PC-9 (cell line): ENCODE data around the gene REEP5. TPM values are rescaled to one million over a fixed set of nuclear protein-coding genes. Genes with fewer than 3 reads are reported as not detected.
"Not testable (repeated sequence)": the region's sequence is repeated elsewhere in the genome, so short reads cannot be mapped to it uniquely, and the experiment has no call there.

ENCODE experiments used
- BruUV-seq: library from RNA; stranded (reverse); fragments of 400-500 nt; replicated peaks from 2 replicates; lab custom pipeline; 2021; lab: Mats Ljungman, UMichigan
- CTCF ChIA-PET: fragments of 300-600 bp; sonication (Branson Sonifier 250); formaldehyde crosslinking; loops from one replicate; lab custom pipeline; 2022; ENCODE audit warnings: antibody characterized with exemption; lab: Charles Lee
- POLR2A ChIA-PET: fragments of 300-600 bp; sonication (Branson Sonifier 250); formaldehyde crosslinking; loops from one replicate; lab custom pipeline; 2022; ENCODE audit warnings: antibody characterized with exemption; ENCODE audit not compliant: unreplicated experiment; lab: Charles Lee
- DNase-seq, 2 experiments: peaks; one replicate each; pipeline versions ENCODE4 v3.0.0 to v3.0.0-alpha.2; 2015 to 2022; ENCODE audit warnings: mixed read lengths in 1 of 2
- H2AFZ ChIP-seq: fragments of 200-600 bp; sonication (generic); 2 replicates; pipeline ENCODE4 v1.8.1; 2017; ENCODE audit warnings: antibody characterized with exemption
- H3F3A ChIP-seq: fragments of 200-600 bp; sonication (generic); 2 replicates; pipeline ENCODE4 v1.8.1; 2017; ENCODE audit warnings: antibody characterized with exemption, mild to moderate bottlenecking, low read depth; ENCODE audit not compliant: insufficient read depth
- H3K27ac ChIP-seq: fragments of 200-600 bp; sonication (generic); 2 replicates; pipeline ENCODE4 v1.6.1; 2016; ENCODE audit warnings: mixed run types
- H3K27me3 ChIP-seq: fragments of 200-600 bp; sonication (generic); 2 replicates; pipeline ENCODE4 v1.6.1; 2016; ENCODE audit warnings: low read depth, mixed run types; ENCODE audit not compliant: insufficient read depth
- H3K36me3 ChIP-seq: fragments of 200-600 bp; sonication (generic); 2 replicates; pipeline ENCODE4 v1.6.1; 2016; ENCODE audit warnings: low read depth, mixed run types
- H3K4me1 ChIP-seq: fragments of 200-600 bp; sonication (generic); replicated peaks from 2 replicates; pipeline ENCODE4 v1.6.1; 2016; ENCODE audit warnings: mixed run types; ENCODE audit not compliant: insufficient read depth
- H3K4me2 ChIP-seq: fragments of 200-600 bp; sonication (generic); 2 replicates; pipeline ENCODE4 v1.6.1; 2017; ENCODE audit warnings: mixed run types
- H3K4me3 ChIP-seq: fragments of 200-600 bp; sonication (generic); 2 replicates; pipeline ENCODE4 v1.6.1; 2016; ENCODE audit warnings: mixed run types
- H3K79me2 ChIP-seq: fragments of 200-600 bp; sonication (generic); 2 replicates; pipeline ENCODE4 v1.6.1; 2017; ENCODE audit warnings: low read depth, mixed run types
- H3K9me2 ChIP-seq: fragments of 200-600 bp; sonication (generic); 2 replicates; pipeline ENCODE4 v1.8.1; 2017; ENCODE audit warnings: mild to moderate bottlenecking; ENCODE audit not compliant: insufficient read depth
- H3K9me3 ChIP-seq: fragments of 200-600 bp; sonication (generic); 2 replicates; pipeline ENCODE4 v1.8.1; 2016; ENCODE audit warnings: low read depth; ENCODE audit not compliant: insufficient read depth
- H4K20me1 ChIP-seq: fragments of 200-600 bp; sonication (generic); 2 replicates; pipeline ENCODE4 v1.8.1; 2017; ENCODE audit not compliant: insufficient read depth
- EZH2 ChIP-seq: fragments of 200-600 bp; sonication (generic); IDR thresholded peaks from 2 replicates; pipeline ENCODE4 v1.8.0; 2017; ENCODE audit warnings: antibody characterized with exemption, low read depth
- intact Hi-C: fragments of 100-400 bp; cut with micrococcal nuclease; formaldehyde crosslinking; loops from one replicate; pipeline ENCODE4 v1.10.0; 2022; ENCODE audit not compliant: unreplicated experiment
- total RNA-seq: library from RNA; stranded (reverse); gene quantifications from 2 replicates; pipeline ENCODE4 v1.2.3, GENCODE V29; 2021
- TF ChIP-seq, protein P1 (sequence below): fragments of 200-600 bp; sonication (generic); conservative IDR thresholded peaks from 2 replicates; pipeline ENCODE4 v1.6.1; 2017; ENCODE audit warnings: mixed run types, antibody characterized with exemption, mild to moderate bottlenecking, moderate library complexity

REEP5 gene
- total RNA-seq, 1 experiment from 2014 or later = 45.2 TPM

GRCh38 chr5:112960863-112961504 lies 39.0 kb upstream of the REEP5 start:
- Histone ChIP-seq H4K20me1 (no peaks in the 10 kb centered on the region), H3F3A (peaks cover 34% of the 10 kb centered on the region), H3K4me3 (no peak overlapping the region), H3K27me3 (no peaks in the 10 kb centered on the region), H3K79me2 (no peaks in the 10 kb centered on the region), H3K9me3 (no peaks in the 10 kb centered on the region), H2AFZ (no peak overlapping the region), H3K27ac (peak overlapping the region; percentile 63), H3K4me1 (peaks cover 57% of the 10 kb centered on the region), H3K9me2 (no peaks in the 10 kb centered on the region), H3K36me3 (no peaks in the 10 kb centered on the region), H3K4me2 (no peak overlapping the region; the same call in 1 of the 2 replicates)
- CTCF ChIA-PET = no interaction called here
- POLR2A ChIA-PET = interaction anchor here (0.7 kb wide), 1 partner anchor 15 kb away, joined by 3 read pairs; no protein-coding TSS in a partner anchor
- intact Hi-C loops = loop anchor here (1.0 kb wide), 1 partner anchor 100 kb away; the partner anchor contains the start of gene SRP19
- no TSS peak for BruUV-seq
- no peak for DNase-seq
- TF ChIP-seq, protein P1, sequence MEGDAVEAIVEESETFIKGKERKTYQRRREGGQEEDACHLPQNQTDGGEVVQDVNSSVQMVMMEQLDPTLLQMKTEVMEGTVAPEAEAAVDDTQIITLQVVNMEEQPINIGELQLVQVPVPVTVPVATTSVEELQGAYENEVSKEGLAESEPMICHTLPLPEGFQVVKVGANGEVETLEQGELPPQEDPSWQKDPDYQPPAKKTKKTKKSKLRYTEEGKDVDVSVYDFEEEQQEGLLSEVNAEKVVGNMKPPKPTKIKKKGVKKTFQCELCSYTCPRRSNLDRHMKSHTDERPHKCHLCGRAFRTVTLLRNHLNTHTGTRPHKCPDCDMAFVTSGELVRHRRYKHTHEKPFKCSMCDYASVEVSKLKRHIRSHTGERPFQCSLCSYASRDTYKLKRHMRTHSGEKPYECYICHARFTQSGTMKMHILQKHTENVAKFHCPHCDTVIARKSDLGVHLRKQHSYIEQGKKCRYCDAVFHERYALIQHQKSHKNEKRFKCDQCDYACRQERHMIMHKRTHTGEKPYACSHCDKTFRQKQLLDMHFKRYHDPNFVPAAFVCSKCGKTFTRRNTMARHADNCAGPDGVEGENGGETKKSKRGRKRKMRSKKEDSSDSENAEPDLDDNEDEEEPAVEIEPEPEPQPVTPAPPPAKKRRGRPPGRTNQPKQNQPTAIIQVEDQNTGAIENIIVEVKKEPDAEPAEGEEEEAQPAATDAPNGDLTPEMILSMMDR = no peak
- no peak for TF ChIP-seq EZH2

GRCh38 chr5:112960315-112960714 lies 38.3 kb upstream of the REEP5 start:
- ChIA-PET CTCF (no interaction called here), POLR2A (interaction anchor here (0.6 to 0.7 kb wide), 2 partner anchors 35 to 40 kb away, joined by 5 to 6 read pairs; no protein-coding TSS in a partner anchor)
- intact Hi-C loops = loop anchor here (1.0 kb wide), 1 partner anchor 99 kb away; the partner anchor contains the start of gene SRP19
- peaks cover 57% of the 10 kb centered on the region for H3K4me1 ChIP-seq
- BruUV-seq = no TSS peak
- H3K27me3 ChIP-seq = no peaks in the 10 kb centered on the region
- no peaks in the 10 kb centered on the region for H3K9me2 ChIP-seq
- H3F3A ChIP-seq = peaks cover 34% of the 10 kb centered on the region
- TF ChIP-seq, protein P1 = no peak
- no peak for TF ChIP-seq EZH2
- peak overlapping the region; percentile 63 for H3K27ac ChIP-seq
- no peaks in the 10 kb centered on the region for H3K36me3 ChIP-seq
- no peaks in the 10 kb centered on the region for H3K79me2 ChIP-seq
- no peak overlapping the region for H2AFZ ChIP-seq
- H3K4me3 ChIP-seq = no peak overlapping the region
- H4K20me1 ChIP-seq = no peaks in the 10 kb centered on the region
- DNase-seq = no peak
- peak overlapping the region; percentile 50 for H3K4me2 ChIP-seq
- H3K9me3 ChIP-seq = no peaks in the 10 kb centered on the region

DNA sequence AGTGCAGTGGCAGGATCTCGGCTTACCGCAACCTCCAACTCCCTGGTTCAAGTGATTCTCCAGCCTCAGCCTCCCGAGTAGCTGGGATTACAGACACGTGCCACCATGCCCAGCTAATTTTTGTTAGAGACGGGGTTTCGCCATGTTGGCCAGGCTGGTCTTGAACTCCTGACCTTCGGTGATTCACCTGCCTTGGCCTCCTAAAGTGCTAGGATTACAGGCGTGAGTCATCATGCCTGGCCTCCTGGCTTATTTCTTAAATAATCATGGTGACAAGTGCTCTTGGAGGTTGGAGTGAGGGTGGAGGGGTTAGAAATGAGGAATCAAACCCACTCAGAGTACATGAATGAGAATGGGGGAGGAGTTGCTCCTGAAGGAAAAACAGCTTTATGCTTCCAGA lies 37.8 kb upstream of the REEP5 start:
- H3K36me3 ChIP-seq, H4K20me1 ChIP-seq, H3K79me2 ChIP-seq, BruUV-seq, H3K27me3 ChIP-seq, CTCF ChIA-PET, H3K9me3 ChIP-seq, H2AFZ ChIP-seq, H3K9me2 ChIP-seq, H3K4me3 ChIP-seq: not testable (repeated sequence)
- Histone ChIP-seq H3K4me2 (peak overlapping the region; percentile 50), H3K4me1 (peaks cover 57% of the 10 kb centered on the region), H3K27ac (peak overlapping the region; percentile 63), H3F3A (peaks cover 34% of the 10 kb centered on the region)
- peak; percentile 54 to 87 for DNase-seq
- POLR2A ChIA-PET = interaction anchor here (0.6 to 0.7 kb wide), 2 partner anchors 35 to 39 kb away, joined by 5 to 6 read pairs; no protein-coding TSS in a partner anchor
- intact Hi-C loops = loop anchor here (1.0 to 5.0 kb wide), 2 partner anchors 83 to 99 kb away; partner anchors contain the start of gene SRP19
